Mucosa of stomach (tissue), 1 donor: Measurements from ENCODE around the gene ZNF682.
A peak's percentile ranks its signal among the peaks of the same experiment; 100 is the strongest.
"Not testable (repeated sequence)": the region's sequence is repeated elsewhere in the genome, so short reads cannot be mapped to it uniquely, and the experiment has no call there.

Experiments used
- H3K27me3 ChIP-seq: one replicate; pipeline ENCODE4 v1.7.0; 2013; ENCODE audit warnings: mild to moderate bottlenecking, low read length; ENCODE audit not compliant: control insufficient read depth, insufficient read depth
- H3K36me3 ChIP-seq: one replicate; pipeline ENCODE4 v1.7.0; 2013; ENCODE audit warnings: low read length; ENCODE audit not compliant: control insufficient read depth, insufficient read depth
- H3K4me1 ChIP-seq: one replicate; pipeline ENCODE4 v1.7.0; 2013; ENCODE audit warnings: mild to moderate bottlenecking, low read length; ENCODE audit not compliant: control insufficient read depth, insufficient read depth
- H3K4me3 ChIP-seq: one replicate; pipeline ENCODE4 v1.7.0; 2013; ENCODE audit warnings: low read length
- H3K9ac ChIP-seq: one replicate; pipeline ENCODE4 v1.7.0; 2013; ENCODE audit warnings: mild to moderate bottlenecking, low read length, moderate library complexity
- H3K9me3 ChIP-seq: one replicate; pipeline ENCODE4 v1.7.0; 2013; ENCODE audit warnings: mild to moderate bottlenecking, low read length, moderate library complexity; ENCODE audit not compliant: control insufficient read depth
- donor health status: Pancreatic carcinoma.

The ZNF682 gene

GRCh38 chr19:20060282-20060681, 21.0 kb upstream of the ZNF682 start:
- no peaks in the 10 kb centered on the region for H3K4me1 ChIP-seq
- no peaks in the 10 kb centered on the region for H3K36me3 ChIP-seq
- no peaks in the 10 kb centered on the region for H3K9me3 ChIP-seq

DNA sequence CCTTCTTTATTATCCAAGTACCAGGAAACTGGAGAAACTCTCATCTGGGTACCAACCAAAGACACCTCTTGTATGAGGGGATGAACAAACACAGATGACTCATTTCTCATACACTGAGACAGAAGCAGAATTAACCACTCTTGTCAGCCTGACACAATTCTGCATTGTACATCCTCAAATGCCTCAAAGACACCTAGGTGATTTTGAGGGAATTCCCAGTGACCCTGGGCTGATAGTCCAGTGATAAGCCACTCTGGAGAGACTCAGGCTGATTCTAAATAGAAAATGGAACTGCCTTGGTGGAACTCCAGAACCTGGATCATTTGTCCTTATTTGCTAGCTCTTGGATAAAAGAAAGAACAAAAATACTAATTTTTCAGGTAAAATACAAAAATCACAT, 19.4 kb upstream of the ZNF682 start:
- H3K4me1 ChIP-seq, H3K36me3 ChIP-seq, H3K9ac ChIP-seq, H3K9me3 ChIP-seq, H3K4me3 ChIP-seq, H3K27me3 ChIP-seq: not testable (repeated sequence)

More at GRCh38 chr19:20060282-20060681, 21.0 kb upstream of the ZNF682 start:
- no peak overlapping the region for H3K9ac ChIP-seq
- H3K27me3 ChIP-seq = no peaks in the 10 kb centered on the region
- H3K4me3 ChIP-seq = no peak overlapping the region

- no peaks in the 10 kb centered on the region for H3K9me3 ChIP-seq
- no peaks in the 10 kb centered on the region for H3K36me3 ChIP-seq
- H3K4me3 ChIP-seq = peak overlapping the region; percentile 53
- H3K27me3 ChIP-seq = no peaks in the 10 kb centered on the region
- H3K9ac ChIP-seq = peak overlapping the region; percentile 61
- H3K4me1 ChIP-seq = no peaks in the 10 kb centered on the region
Measured at GRCh38 chr19:20051841-20052768, 12.8 kb upstream of the ZNF682 start.

- not testable (repeated sequence) for H3K9me3 ChIP-seq, H3K4me3 ChIP-seq, H3K36me3 ChIP-seq, H3K27me3 ChIP-seq, H3K4me1 ChIP-seq, H3K9ac ChIP-seq
Measured at GRCh38 chr19:20045742-20046141, 6.4 kb upstream of the ZNF682 start.

- Histone ChIP-seq H3K9me3 (no peaks in the 10 kb centered on the region), H3K9ac (no peak overlapping the region), H3K36me3 (no peaks in the 10 kb centered on the region), H3K4me3 (no peak overlapping the region), H3K4me1 (no peaks in the 10 kb centered on the region), H3K27me3 (no peaks in the 10 kb centered on the region)
Measured at GRCh38 chr19:20044663-20045062, 5.4 kb upstream of the ZNF682 start.

DNA sequence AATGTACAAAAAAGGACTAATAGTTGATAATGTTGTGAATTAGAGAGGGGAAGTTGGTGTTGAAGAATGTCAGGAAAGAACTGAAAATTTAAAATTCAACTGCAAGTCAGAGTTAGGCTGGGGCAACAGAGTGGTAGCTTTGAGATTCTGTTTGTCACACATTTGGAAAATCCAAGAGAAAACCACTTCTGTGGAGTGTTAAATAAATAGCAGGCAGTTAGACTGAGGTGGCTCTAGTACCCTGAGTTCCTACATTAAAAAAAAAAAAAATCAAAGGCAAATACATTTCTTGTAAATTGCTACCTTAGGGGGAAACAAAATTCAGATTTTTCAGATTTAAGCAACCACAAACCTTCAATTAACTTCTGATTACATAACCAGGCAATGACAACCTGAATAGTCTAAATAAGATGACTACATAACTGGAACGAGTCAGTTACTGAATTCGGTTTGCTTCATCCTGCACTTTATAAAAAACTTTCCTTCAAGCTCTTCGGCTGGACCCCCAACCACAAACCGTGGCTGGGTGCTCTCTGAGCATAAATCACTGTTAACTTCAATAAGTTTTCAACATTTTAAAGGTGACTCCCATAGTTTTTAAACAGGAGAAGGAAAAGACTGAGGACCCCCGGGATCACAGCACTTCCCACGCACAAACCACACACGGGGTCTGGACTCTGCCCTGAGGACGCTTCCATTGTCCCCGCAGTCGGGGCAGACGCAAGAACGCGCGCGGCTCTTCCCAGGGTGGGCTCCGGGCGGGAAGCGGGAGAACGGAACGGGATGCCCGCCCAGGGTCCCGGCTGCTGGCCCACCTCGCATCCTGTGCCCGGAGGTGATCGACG, 725 bp downstream of the ZNF682 start:
- Histone ChIP-seq H3K36me3 (no peaks in the 10 kb centered on the region), H3K9ac (peak overlapping the region; percentile 79)

GRCh38 chr19:20035935-20036334, 3.4 kb downstream of the ZNF682 start:
- no peaks in the 10 kb centered on the region for H3K27me3 ChIP-seq
- no peaks in the 10 kb centered on the region for H3K36me3 ChIP-seq
- H3K4me3 ChIP-seq = no peak overlapping the region
- no peak overlapping the region for H3K9ac ChIP-seq
- no peaks in the 10 kb centered on the region for H3K4me1 ChIP-seq
- no peaks in the 10 kb centered on the region for H3K9me3 ChIP-seq

More for the DNA sequence above, 725 bp downstream of the ZNF682 start:
- H3K4me1 ChIP-seq = no peaks in the 10 kb centered on the region
- H3K9me3 ChIP-seq = no peaks in the 10 kb centered on the region
- no peaks in the 10 kb centered on the region for H3K27me3 ChIP-seq
- H3K4me3 ChIP-seq = peak overlapping the region; percentile 84

GRCh38 chr19:20028611-20029010, 10.7 kb downstream of the ZNF682 start:
- H3K27me3 ChIP-seq = no peaks in the 10 kb centered on the region
- H3K4me3 ChIP-seq = no peak overlapping the region
- no peak overlapping the region for H3K9ac ChIP-seq
- H3K4me1 ChIP-seq = no peaks in the 10 kb centered on the region
- no peaks in the 10 kb centered on the region for H3K36me3 ChIP-seq
- no peaks in the 10 kb centered on the region for H3K9me3 ChIP-seq

DNA sequence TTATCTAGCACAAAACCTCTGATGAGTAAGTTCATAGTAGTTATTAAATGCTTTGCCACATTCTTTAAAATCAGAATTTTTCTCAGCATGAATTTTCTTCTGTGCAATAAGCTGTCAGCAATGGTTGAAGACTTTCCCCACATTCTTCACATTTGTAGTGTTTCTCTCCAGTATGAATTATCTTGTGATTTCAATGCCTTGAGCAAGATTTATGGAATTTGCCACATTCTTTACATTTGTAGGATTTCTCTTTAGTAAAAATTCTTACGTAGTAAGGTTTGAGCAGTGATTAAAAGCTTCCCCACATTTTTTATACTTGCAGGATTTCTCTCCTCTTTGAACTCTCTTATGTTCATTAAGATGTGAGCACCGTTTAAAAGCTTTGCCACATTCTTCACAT, 33.6 kb downstream of the ZNF682 start:
- Histone ChIP-seq H3K9ac (no peak overlapping the region), H3K4me3 (no peak overlapping the region), H3K36me3 (peaks cover 4% of the 10 kb centered on the region), H3K4me1 (no peaks in the 10 kb centered on the region), H3K9me3 (peaks cover 3% of the 10 kb centered on the region), H3K27me3 (no peaks in the 10 kb centered on the region)

DNA sequence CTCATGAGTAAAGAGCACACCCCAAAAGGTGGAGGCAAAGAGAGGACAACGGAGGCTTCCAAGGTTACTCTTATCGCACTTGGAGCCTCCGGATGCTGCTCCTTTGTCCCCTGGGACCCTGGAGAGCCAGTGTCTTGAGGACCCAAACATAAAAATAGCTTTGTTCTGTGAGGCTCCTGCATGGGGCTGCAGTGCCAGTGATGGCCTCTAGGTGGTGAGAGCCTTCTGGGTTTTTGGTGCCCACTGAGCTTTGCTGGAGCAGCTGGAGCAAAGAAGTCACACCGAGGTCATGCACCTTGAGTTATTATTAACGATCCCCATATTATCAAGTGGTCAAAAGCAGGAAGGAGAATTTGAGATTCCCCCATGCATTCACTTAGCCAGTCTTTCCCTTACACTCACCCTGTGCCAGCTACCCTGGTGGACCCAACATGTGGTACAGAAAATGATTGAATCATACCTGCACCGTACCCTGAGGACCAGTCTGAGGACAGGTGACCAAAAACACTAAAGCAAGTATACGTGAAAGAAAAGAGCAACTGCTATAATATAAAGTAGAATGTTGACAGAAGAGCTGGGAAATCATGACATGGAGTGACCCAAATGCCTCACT, 41.5 kb downstream of the ZNF682 start:
- Histone ChIP-seq H3K4me3 (no peak overlapping the region), H3K9ac (no peak overlapping the region), H3K36me3 (no peaks in the 10 kb centered on the region), H3K4me1 (no peaks in the 10 kb centered on the region), H3K27me3 (no peaks in the 10 kb centered on the region), H3K9me3 (no peaks in the 10 kb centered on the region)

GRCh38 chr19:19966862-19967261, 72.4 kb downstream of the ZNF682 start:
- Histone ChIP-seq H3K4me3 (no peak overlapping the region), H3K27me3 (no peaks in the 10 kb centered on the region), H3K36me3 (no peaks in the 10 kb centered on the region), H3K4me1 (no peaks in the 10 kb centered on the region), H3K9ac (no peak overlapping the region), H3K9me3 (no peaks in the 10 kb centered on the region)

- H3K9ac ChIP-seq, H3K9me3 ChIP-seq, H3K4me3 ChIP-seq, H3K4me1 ChIP-seq, H3K36me3 ChIP-seq, H3K27me3 ChIP-seq: not testable (repeated sequence)
Measured at GRCh38 chr19:19966126-19966525, 73.2 kb downstream of the ZNF682 start.
